22Rv1 (cell line): ENCODE data around the gene SIPA1L3.

Experiments
- H3K27ac ChIP-seq: fragments of 450-650 bp; 2 replicates; pipeline ENCODE4 v1.5.1; 2017
- ZFX ChIP-seq: fragments of 450-650 bp; IDR thresholded peaks from 2 replicates; pipeline ENCODE4 v1.6.1; 2017; ENCODE audit warnings: antibody characterized with exemption, borderline replicate concordance
- TF ChIP-seq, protein P1 (sequence below): fragments of 450-650 bp; IDR thresholded peaks from 2 replicates; pipeline ENCODE4 v1.5.1; 2017; ENCODE audit warnings: mild to moderate bottlenecking

SIPA1L3 gene

DNA sequence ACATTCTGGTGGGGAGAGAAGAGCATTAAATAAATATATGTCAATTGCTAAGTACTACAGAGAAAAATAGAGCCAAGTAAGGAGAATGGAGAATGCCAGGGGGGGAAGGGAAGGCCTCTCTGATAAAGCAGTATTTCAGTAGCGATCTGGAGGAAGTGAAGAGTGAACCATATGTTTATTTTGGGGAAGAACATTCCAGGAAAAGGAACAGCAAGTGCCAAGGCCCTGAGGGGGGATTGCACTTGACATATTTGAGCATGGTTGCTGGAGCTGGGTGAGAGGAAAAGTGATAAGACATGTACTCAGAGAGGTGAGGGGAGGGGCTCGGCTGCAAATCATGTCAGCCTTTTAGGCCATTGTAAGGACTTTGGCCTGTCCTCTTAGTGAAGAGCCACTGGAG is 31.0 kb upstream of the SIPA1L3 start:
- no peak overlapping the region for H3K27ac ChIP-seq
- no peak for TF ChIP-seq ZFX
- TF ChIP-seq, protein P1, sequence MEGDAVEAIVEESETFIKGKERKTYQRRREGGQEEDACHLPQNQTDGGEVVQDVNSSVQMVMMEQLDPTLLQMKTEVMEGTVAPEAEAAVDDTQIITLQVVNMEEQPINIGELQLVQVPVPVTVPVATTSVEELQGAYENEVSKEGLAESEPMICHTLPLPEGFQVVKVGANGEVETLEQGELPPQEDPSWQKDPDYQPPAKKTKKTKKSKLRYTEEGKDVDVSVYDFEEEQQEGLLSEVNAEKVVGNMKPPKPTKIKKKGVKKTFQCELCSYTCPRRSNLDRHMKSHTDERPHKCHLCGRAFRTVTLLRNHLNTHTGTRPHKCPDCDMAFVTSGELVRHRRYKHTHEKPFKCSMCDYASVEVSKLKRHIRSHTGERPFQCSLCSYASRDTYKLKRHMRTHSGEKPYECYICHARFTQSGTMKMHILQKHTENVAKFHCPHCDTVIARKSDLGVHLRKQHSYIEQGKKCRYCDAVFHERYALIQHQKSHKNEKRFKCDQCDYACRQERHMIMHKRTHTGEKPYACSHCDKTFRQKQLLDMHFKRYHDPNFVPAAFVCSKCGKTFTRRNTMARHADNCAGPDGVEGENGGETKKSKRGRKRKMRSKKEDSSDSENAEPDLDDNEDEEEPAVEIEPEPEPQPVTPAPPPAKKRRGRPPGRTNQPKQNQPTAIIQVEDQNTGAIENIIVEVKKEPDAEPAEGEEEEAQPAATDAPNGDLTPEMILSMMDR: no peak

DNA sequence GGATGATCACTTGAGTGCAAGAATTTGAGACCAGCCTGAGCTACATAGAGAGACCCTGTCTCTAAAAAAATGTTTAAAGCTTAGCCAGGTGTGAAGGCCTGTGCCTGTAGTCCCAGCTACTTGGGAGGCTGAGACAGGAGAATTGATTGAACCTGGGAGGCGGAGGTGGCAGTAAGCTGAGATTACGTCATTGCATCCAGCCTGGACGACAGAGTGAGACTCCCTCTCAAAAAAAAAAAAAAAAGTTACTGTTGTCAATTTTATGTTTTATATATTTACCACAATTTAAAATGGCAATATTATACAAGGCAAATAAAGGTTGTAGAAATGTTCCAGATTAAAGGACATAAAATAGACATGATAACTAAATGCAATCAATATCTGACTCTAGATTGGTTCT is 29.9 kb upstream of the SIPA1L3 start:
- H3K27ac ChIP-seq: no peak overlapping the region
- TF ChIP-seq, protein P1: no peak
- no peak for TF ChIP-seq ZFX

DNA sequence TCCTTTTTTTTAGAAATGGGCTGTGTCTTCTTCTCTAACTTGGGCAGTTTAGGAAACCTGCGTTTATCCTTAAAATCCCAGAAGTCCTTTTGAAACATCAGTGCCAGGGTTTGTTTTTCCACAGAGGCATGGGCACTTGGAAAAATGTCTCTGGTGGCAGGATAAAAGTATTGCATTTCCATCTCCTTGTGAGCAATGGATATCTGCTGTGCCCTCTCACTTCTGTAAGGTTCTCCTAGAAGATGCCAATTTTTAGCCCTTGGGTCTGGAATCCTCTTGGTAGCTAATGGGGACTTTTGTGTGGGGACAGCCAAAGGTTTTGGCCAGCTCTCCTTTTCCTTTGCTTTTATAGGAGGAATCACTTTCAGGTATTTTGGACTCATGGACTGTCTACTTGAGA is 21.6 kb upstream of the SIPA1L3 start:
- TF ChIP-seq, protein P1: no peak
- TF ChIP-seq ZFX: no peak
- H3K27ac ChIP-seq: no peak overlapping the region

DNA sequence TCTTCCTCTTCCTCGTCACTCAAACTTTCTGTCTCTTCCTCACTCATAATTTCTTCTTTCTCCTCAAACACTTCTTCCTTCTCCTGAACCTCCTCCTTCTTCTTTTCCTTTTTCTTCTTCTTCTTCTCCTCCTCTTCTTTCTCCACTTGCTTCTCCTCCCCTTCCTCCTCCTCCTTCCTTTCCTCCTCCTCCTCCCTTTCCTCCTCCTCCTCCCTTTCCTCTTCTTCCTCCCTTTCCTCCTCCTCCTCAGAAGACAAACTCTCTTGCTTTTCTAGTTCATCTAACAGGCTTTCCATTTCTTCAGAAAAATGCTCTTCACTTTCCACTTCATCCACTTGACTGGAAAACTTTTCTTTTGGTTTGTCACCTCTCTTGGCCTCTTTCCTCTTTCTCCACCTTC is 20.4 kb upstream of the SIPA1L3 start:
- H3K27ac ChIP-seq: no peak overlapping the region
- TF ChIP-seq, protein P1: no peak
- TF ChIP-seq ZFX: no peak

DNA sequence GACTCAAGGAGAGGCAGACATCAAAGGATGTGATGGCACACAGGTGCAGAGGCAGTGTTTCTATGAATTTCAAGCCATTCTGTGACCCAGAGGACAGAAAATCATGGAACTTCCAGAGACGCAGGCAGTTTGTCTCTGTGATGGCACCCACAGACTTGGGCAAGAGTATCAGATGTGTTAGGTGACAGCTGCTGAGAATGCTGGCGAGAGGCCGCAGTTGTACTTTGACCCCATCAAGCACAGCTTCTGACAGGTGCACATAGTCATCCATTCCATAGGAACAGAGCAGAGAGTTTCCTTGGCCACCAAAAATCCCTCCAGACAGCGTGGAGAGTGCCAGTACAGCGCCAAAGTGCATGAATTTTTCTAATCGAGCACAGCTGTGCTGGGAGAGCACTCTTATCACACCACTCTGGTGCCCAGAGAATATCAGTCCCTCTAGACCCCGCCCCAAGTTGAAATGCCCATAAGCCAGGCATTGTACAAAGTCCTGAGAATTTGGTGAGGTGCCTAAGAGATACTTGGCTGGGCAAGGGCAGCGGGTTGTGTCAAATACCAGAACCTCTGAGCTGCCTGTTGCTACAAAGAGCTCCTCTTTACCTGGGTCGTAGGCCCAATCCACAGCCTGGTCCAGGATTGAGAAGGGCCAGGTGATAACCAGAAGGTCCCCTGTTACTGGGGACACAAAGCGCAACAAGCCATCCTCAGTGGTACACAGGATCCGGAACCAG is 13.0 kb upstream of the SIPA1L3 start:
- TF ChIP-seq ZFX: no peak
- TF ChIP-seq, protein P1: no peak
- no peak overlapping the region for H3K27ac ChIP-seq

DNA sequence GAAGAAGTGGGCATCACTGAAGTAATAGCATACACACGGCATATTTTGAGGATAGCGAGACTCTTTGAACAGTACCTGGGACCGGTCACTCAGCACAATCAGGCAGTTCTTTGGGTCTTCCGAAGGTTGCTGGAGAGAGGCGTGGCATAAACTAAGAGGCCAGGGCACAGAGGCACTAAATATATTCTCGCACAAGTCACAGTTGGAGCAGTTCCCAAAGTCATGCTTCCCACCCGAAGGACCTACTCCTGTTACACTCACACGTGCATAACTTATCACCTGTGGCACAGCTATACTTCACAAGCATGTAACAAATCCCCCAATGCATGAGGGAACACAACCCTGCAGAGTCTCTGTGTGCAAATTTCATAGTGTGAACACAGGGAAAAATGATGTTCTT is 10.8 kb upstream of the SIPA1L3 start:
- no peak overlapping the region for H3K27ac ChIP-seq
- TF ChIP-seq, protein P1: no peak
- no peak for TF ChIP-seq ZFX

DNA sequence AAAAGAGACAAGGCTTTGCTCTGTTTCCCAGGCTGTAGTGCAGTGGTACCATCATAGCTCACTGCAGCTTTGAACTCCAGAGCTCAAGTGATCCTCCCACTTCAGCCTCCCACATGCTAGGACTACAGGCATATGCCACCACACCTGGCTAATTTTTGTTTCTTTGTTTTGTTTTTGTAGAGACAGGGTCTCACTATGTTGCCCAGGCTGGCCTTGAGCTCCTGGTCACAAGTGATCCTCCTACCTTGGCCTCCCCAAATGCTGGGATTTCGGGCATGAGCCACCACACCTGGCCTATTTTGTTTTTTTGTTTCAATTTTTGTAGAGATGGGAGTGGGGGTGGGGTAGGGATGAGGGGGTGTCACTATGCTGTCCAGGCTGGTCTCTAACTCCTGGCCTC is 7.6 kb upstream of the SIPA1L3 start:
- TF ChIP-seq ZFX: no peak
- H3K27ac ChIP-seq: no peak overlapping the region

DNA sequence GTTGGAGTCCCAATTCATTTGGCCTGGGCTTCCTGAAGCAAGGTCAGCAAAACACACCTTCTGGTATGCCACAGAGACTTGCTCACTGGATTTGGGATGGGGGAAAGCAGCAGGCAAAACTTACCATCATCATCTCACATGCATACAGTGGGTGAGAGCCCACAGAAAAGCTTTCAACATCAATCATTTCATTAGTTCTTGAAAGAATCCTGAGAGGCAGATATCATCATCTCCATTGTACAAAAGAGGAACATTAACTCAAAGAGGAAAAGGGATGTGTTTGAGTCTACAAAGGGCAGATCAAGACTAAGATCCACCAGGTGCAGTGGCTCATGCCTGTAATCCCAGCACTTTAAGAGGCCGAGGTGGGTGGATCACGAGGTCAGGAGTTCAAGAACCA is 7.0 kb upstream of the SIPA1L3 start:
- TF ChIP-seq ZFX: no peak
- TF ChIP-seq, protein P1: no peak
- H3K27ac ChIP-seq: no peak overlapping the region
